Measurements from ENCODE around the gene PPCS.

The PPCS gene

DNA sequence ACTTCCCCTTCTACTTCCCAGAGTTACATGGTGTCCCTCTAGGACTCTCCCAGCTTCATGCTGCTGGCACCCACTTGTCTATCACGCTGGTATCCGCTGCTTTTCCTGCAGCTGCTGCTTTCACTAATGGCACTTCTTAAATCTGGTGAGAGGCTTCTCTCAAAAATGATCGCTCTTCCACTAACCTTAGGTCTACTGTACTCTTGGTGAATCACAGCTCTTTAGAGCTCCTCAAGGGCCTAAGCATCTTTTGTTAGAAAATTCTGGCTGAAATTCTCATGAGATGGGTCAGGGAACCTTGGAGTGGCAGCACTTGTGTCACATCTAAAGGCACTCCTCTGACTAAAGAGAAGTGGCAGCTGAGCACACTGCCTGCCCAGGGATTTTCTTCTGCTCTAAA, 32.7 kb upstream of the PPCS start:
- no peak overlapping the region for H3K9ac ChIP-seq
- no peak overlapping the region for H3K4me2 ChIP-seq
- H2AFZ ChIP-seq (ENCODE audit: low read depth): no peak overlapping the region
- H3K27ac ChIP-seq: no peak overlapping the region
- H3K79me2 ChIP-seq (ENCODE audit: insufficient read depth, low read depth): no peaks in the 10 kb centered on the region
- no peaks in the 10 kb centered on the region for H3K36me3 ChIP-seq (ENCODE audit: insufficient read depth)
- TF ChIP-seq, protein P1, sequence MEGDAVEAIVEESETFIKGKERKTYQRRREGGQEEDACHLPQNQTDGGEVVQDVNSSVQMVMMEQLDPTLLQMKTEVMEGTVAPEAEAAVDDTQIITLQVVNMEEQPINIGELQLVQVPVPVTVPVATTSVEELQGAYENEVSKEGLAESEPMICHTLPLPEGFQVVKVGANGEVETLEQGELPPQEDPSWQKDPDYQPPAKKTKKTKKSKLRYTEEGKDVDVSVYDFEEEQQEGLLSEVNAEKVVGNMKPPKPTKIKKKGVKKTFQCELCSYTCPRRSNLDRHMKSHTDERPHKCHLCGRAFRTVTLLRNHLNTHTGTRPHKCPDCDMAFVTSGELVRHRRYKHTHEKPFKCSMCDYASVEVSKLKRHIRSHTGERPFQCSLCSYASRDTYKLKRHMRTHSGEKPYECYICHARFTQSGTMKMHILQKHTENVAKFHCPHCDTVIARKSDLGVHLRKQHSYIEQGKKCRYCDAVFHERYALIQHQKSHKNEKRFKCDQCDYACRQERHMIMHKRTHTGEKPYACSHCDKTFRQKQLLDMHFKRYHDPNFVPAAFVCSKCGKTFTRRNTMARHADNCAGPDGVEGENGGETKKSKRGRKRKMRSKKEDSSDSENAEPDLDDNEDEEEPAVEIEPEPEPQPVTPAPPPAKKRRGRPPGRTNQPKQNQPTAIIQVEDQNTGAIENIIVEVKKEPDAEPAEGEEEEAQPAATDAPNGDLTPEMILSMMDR (conservative IDR thresholded peaks at IDR 0.05; ENCODE audit: low read depth, low read length): no peak
- no peaks in the 10 kb centered on the region for H3K4me1 ChIP-seq (ENCODE audit: low read depth, poor library complexity, severe bottlenecking)
- no peaks in the 10 kb centered on the region for H3K27me3 ChIP-seq (ENCODE audit: insufficient read depth, low read depth)
- H3K4me3 ChIP-seq (IDR thresholded peaks at IDR 0.05; ENCODE audit: insufficient read depth, low read depth, low read length): no peak overlapping the region
- no peaks in the 10 kb centered on the region for H4K20me1 ChIP-seq (ENCODE audit: insufficient read depth)

DNA sequence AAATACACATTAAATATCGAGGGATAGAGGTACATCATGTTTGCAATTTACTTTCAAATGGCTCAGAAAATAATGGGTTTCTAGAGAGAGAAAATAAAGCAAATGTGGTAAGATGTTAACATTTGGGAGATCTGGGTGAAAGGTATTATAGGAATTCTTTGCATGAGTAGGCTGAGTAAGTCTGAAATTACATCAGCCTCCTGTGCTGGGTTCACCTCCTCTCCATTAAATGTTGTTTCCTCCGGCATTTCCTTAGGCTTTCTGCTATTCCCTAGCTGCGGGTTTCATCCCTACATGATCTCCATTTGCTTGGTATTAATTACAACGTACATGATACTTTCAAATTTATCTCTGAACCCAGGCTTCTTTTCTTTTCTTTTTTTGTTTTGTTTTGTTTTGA, 32.1 kb upstream of the PPCS start:
- H2AFZ ChIP-seq (ENCODE audit: low read depth): no peak overlapping the region
- H3K79me2 ChIP-seq (ENCODE audit: insufficient read depth, low read depth): no peaks in the 10 kb centered on the region
- no peak overlapping the region for H3K9ac ChIP-seq
- no peaks in the 10 kb centered on the region for H3K27me3 ChIP-seq (ENCODE audit: insufficient read depth, low read depth)
- no peak overlapping the region for H3K27ac ChIP-seq
- no peaks in the 10 kb centered on the region for H3K36me3 ChIP-seq (ENCODE audit: insufficient read depth)
- TF ChIP-seq, protein P1 (conservative IDR thresholded peaks at IDR 0.05; ENCODE audit: low read depth, low read length): no peak
- H3K4me2 ChIP-seq: no peak overlapping the region
- H4K20me1 ChIP-seq (ENCODE audit: insufficient read depth): no peaks in the 10 kb centered on the region
- no peak overlapping the region for H3K4me3 ChIP-seq (IDR thresholded peaks at IDR 0.05; ENCODE audit: insufficient read depth, low read depth, low read length)
- no peaks in the 10 kb centered on the region for H3K4me1 ChIP-seq (ENCODE audit: low read depth, poor library complexity, severe bottlenecking)

DNA sequence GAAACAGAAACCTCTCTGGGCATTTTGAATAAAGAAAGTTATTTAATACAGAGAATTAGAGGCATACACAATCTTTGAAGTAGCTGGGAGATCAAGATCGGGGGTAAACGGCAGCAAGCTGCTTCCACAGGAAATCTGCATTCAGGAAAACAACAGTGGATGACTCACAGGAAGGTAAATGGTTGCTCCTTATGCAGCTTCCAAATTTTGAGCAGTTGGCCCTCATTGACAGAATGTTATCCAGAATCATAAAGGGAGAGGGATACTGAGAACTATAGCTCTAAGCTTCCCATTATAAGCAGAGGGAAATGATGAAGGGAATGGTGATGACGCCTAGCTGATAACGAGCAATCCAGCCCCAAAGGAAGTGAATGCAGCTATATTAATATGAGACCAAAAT, 29.1 kb upstream of the PPCS start:
- Histone ChIP-seq H3K4me3 (IDR thresholded peaks at IDR 0.05; ENCODE audit: insufficient read depth, low read depth, low read length) (no peak overlapping the region), H3K36me3 (ENCODE audit: insufficient read depth) (no peaks in the 10 kb centered on the region), H3K4me1 (ENCODE audit: low read depth, poor library complexity, severe bottlenecking) (no peaks in the 10 kb centered on the region), H3K27ac (no peak overlapping the region), H3K79me2 (ENCODE audit: insufficient read depth, low read depth) (no peaks in the 10 kb centered on the region), H3K4me2 (no peak overlapping the region), H2AFZ (ENCODE audit: low read depth) (no peak overlapping the region), H4K20me1 (ENCODE audit: insufficient read depth) (no peaks in the 10 kb centered on the region), H3K9ac (no peak overlapping the region), H3K27me3 (ENCODE audit: insufficient read depth, low read depth) (no peaks in the 10 kb centered on the region)
- TF ChIP-seq, protein P1 (conservative IDR thresholded peaks at IDR 0.05; ENCODE audit: low read depth, low read length): no peak

DNA sequence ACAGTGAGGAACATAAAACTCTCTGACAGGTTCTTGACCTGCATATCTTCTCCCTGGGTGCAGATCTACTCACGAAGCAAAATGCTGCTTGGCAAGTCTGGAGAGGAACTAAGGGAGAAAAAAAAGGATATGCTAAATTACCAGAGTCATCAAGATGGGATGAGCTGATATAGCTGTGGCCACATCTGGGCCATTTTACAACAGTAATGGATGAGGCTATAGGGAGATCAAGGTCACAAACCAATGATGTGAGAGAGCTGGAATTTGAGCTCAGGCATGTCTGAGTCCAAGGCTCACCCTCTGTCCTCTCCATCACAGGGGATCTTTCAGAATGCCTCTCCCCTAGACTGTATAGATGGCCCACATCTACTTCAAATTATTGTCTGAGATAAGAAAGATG, 26.7 kb upstream of the PPCS start:
- Histone ChIP-seq H3K4me3 (IDR thresholded peaks at IDR 0.05; ENCODE audit: insufficient read depth, low read depth, low read length) (no peak overlapping the region), H3K79me2 (ENCODE audit: insufficient read depth, low read depth) (no peaks in the 10 kb centered on the region), H2AFZ (ENCODE audit: low read depth) (no peak overlapping the region), H3K9ac (no peak overlapping the region), H3K4me2 (no peak overlapping the region), H3K36me3 (ENCODE audit: insufficient read depth) (no peaks in the 10 kb centered on the region), H3K4me1 (ENCODE audit: low read depth, poor library complexity, severe bottlenecking) (no peaks in the 10 kb centered on the region), H4K20me1 (ENCODE audit: insufficient read depth) (no peaks in the 10 kb centered on the region), H3K27me3 (ENCODE audit: insufficient read depth, low read depth) (no peaks in the 10 kb centered on the region), H3K27ac (no peak overlapping the region)
- TF ChIP-seq, protein P1 (conservative IDR thresholded peaks at IDR 0.05; ENCODE audit: low read depth, low read length): no peak
